ENCODE data around the gene KCNT1.

The KCNT1 gene

GRCh38 chr9:135693771-135694170 is 8.2 kb upstream of the KCNT1 start:
- Histone ChIP-seq H3K79me2 (ENCODE audit: low read length) (no peaks in the 10 kb centered on the region), H3K36me3 (replicated peaks; ENCODE audit: low read depth, low read length) (no peaks in the 10 kb centered on the region), H3K4me1 (ENCODE audit: low read length) (no peaks in the 10 kb centered on the region), H3K4me2 (ENCODE audit: low read length) (no peak overlapping the region), H3K9ac (ENCODE audit: low read length) (no peak overlapping the region), H3K27me3 (ENCODE audit: low read depth, low read length) (no peaks in the 10 kb centered on the region), H3K4me3 (ENCODE audit: low read length) (no peak overlapping the region), H3K9me3 (ENCODE audit: insufficient read depth, low read length) (no peaks in the 10 kb centered on the region), H2AFZ (ENCODE audit: low read depth, low read length) (no peak overlapping the region), H3K27ac (ENCODE audit: low read length) (no peak overlapping the region), H4K20me1 (ENCODE audit: insufficient read depth, low read length) (no peaks in the 10 kb centered on the region)
- no peak for TF ChIP-seq EZH2phosphoT487 (IDR thresholded peaks at IDR 0.05; ENCODE audit: low read depth)
- TF ChIP-seq CTCF (IDR thresholded peaks at IDR 0.05; ENCODE audit: low read depth, low read length), result no peak

GRCh38 chr9:135694414-135694813 is 7.6 kb upstream of the KCNT1 start:
- no peaks in the 10 kb centered on the region for H3K27me3 ChIP-seq (ENCODE audit: low read depth, low read length)
- no peaks in the 10 kb centered on the region for H3K9me3 ChIP-seq (ENCODE audit: insufficient read depth, low read length)
- H3K36me3 ChIP-seq (replicated peaks; ENCODE audit: low read depth, low read length), result no peaks in the 10 kb centered on the region
- H3K4me3 ChIP-seq (ENCODE audit: low read length), result no peak overlapping the region
- no peaks in the 10 kb centered on the region for H3K4me1 ChIP-seq (ENCODE audit: low read length)
- H3K4me2 ChIP-seq (ENCODE audit: low read length), result no peak overlapping the region
- H3K27ac ChIP-seq (ENCODE audit: low read length), result no peak overlapping the region
- H2AFZ ChIP-seq (ENCODE audit: low read depth, low read length), result no peak overlapping the region
- H3K9ac ChIP-seq (ENCODE audit: low read length), result no peak overlapping the region
- no peaks in the 10 kb centered on the region for H4K20me1 ChIP-seq (ENCODE audit: insufficient read depth, low read length)
- no peaks in the 10 kb centered on the region for H3K79me2 ChIP-seq (ENCODE audit: low read length)
- TF ChIP-seq CTCF (IDR thresholded peaks at IDR 0.05; ENCODE audit: low read depth, low read length) (no peak), EZH2phosphoT487 (IDR thresholded peaks at IDR 0.05; ENCODE audit: low read depth) (no peak)

- Histone ChIP-seq H3K4me3 (ENCODE audit: low read length) (no peak overlapping the region), H3K9ac (ENCODE audit: low read length) (no peak overlapping the region), H3K27me3 (ENCODE audit: low read depth, low read length) (no peaks in the 10 kb centered on the region), H3K36me3 (replicated peaks; ENCODE audit: low read depth, low read length) (no peaks in the 10 kb centered on the region), H3K4me2 (ENCODE audit: low read length) (no peak overlapping the region), H3K27ac (ENCODE audit: low read length) (no peak overlapping the region), H4K20me1 (ENCODE audit: insufficient read depth, low read length) (no peaks in the 10 kb centered on the region), H3K79me2 (ENCODE audit: low read length) (no peaks in the 10 kb centered on the region), H3K9me3 (ENCODE audit: insufficient read depth, low read length) (no peaks in the 10 kb centered on the region), H2AFZ (ENCODE audit: low read depth, low read length) (no peak overlapping the region), H3K4me1 (ENCODE audit: low read length) (no peaks in the 10 kb centered on the region)
- TF ChIP-seq CTCF (IDR thresholded peaks at IDR 0.05; ENCODE audit: low read depth, low read length), result no peak
- TF ChIP-seq EZH2phosphoT487 (IDR thresholded peaks at IDR 0.05; ENCODE audit: low read depth), result no peak
These were observed 6.9 kb upstream of the KCNT1 start for GRCh38 chr9:135695036-135695435.

GRCh38 chr9:135695642-135696041 is 6.3 kb upstream of the KCNT1 start:
- Histone ChIP-seq H3K36me3 (replicated peaks; ENCODE audit: low read depth, low read length) (no peaks in the 10 kb centered on the region), H4K20me1 (ENCODE audit: insufficient read depth, low read length) (no peaks in the 10 kb centered on the region), H3K4me2 (ENCODE audit: low read length) (no peak overlapping the region), H2AFZ (ENCODE audit: low read depth, low read length) (no peak overlapping the region), H3K27ac (ENCODE audit: low read length) (no peak overlapping the region), H3K9ac (ENCODE audit: low read length) (no peak overlapping the region), H3K4me1 (ENCODE audit: low read length) (no peaks in the 10 kb centered on the region), H3K27me3 (ENCODE audit: low read depth, low read length) (no peaks in the 10 kb centered on the region), H3K4me3 (ENCODE audit: low read length) (no peak overlapping the region), H3K79me2 (ENCODE audit: low read length) (no peaks in the 10 kb centered on the region), H3K9me3 (ENCODE audit: insufficient read depth, low read length) (no peaks in the 10 kb centered on the region)
- TF ChIP-seq CTCF (IDR thresholded peaks at IDR 0.05; ENCODE audit: low read depth, low read length) (no peak), EZH2phosphoT487 (IDR thresholded peaks at IDR 0.05; ENCODE audit: low read depth) (no peak)

All from OCI-LY3 (cell line).